Stimulated activated CD4-positive, alpha-beta T cell treated with anti-CD3 and anti-CD28 coated beads, Interleukin-15, amount 100 ng/mL, for 1 hour (primary cell): ENCODE results near the gene ZNF322.

ENCODE experiments used
- DNase-seq, 2 donors: peaks; one replicate each; pipeline ENCODE4 v3.0.0-alpha.2; 2020; ENCODE audit warnings: low read depth in 1 of 2, low spot score in 1 of 2

The ZNF322 gene

DNA sequence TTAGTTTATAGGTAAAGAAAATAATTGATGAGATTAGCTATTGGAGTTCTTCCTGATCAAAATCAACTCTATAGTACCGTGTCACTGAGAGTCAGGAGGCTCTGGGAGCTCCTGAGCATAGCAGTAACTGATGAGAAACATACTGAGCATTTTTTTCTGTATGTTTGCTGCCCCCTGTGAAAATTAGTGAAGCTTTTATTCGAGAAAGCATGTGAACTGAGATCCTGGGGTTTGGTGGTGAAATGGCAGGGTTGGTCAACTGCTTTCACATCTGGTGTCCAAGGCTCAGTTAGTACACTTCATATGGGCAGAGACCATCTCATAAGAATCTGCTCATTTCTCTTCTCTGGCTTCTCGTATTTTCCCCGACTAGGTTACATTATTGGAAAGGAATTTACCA lies 66.9 kb downstream of the ZNF322 start:
- no peak for DNase-seq

DNA sequence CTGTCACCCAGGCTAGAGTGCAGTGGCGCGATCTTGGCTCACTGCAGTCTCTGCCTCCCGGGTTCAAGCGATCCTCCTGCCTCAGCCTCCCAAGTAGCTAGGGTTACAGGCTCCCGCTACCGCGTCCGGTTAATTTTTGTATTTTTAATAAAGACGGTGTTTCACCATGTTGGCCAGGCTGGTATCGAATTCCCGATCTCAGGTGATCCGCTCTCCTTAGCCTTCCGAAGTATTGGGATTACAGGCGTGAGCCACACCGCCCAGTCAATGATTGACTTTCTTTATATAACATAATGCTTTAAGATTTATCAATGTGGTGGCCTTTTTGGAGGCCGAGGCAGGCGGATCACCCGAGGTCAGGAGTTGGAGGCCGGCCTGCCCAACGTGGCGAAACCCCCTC lies 70.6 kb downstream of the ZNF322 start:
- no peak for DNase-seq
